Liver (tissue), 9 donors: ENCODE measurements around the gene GMFB. TPM values are rescaled to one million over a fixed set of nuclear protein-coding genes. Genes with fewer than 3 reads are reported as not detected.

Source experiments
- DNase-seq: peaks from one replicate; pipeline ENCODE4 v3.0.0-alpha.2; 2017; ENCODE audit warnings: low spot score
- H3K27ac ChIP-seq, 2 donors: one replicate each; pipeline ENCODE4 v1.7.0; 2013; ENCODE audit warnings: inconsistent platforms in 2 of 2, low read length in 2 of 2, control low read depth in 1 of 2, low read depth in 1 of 2, mild to moderate bottlenecking in 1 of 2
- H3K27me3 ChIP-seq, 4 donors: one replicate each; pipeline versions ENCODE4 v1.6.1 to v1.7.0; 2013; ENCODE audit warnings: low read length in 3 of 4, inconsistent platforms in 1 of 4, mild to moderate bottlenecking in 1 of 4, moderate library complexity in 1 of 4; ENCODE audit not compliant: control insufficient read depth in 4 of 4, insufficient read depth in 4 of 4
- H3K36me3 ChIP-seq, 4 donors: one replicate each; pipeline versions ENCODE4 v1.6.1 to v1.7.0; 2013; ENCODE audit warnings: low read length in 3 of 4, mild to moderate bottlenecking in 3 of 4, low read depth in 1 of 4, moderate library complexity in 1 of 4; ENCODE audit not compliant: control insufficient read depth in 4 of 4, insufficient read depth in 3 of 4
- H3K4me1 ChIP-seq, 4 donors: one replicate each; pipeline versions ENCODE4 v1.6.1 to v1.7.0; 2013; ENCODE audit warnings: low read length in 3 of 4, mild to moderate bottlenecking in 3 of 4, moderate library complexity in 1 of 4; ENCODE audit not compliant: control insufficient read depth in 4 of 4, insufficient read depth in 4 of 4
- H3K4me3 ChIP-seq, 3 donors: one replicate each; pipeline versions ENCODE4 v1.6.1 to v1.7.0; 2013; ENCODE audit warnings: low read length in 3 of 3, control low read depth in 1 of 3, low read depth in 1 of 3, mild to moderate bottlenecking in 1 of 3
- H3K9ac ChIP-seq, 2 donors: one replicate each; pipeline ENCODE4 v1.7.0; 2013; ENCODE audit warnings: low read length in 2 of 2, mild to moderate bottlenecking in 2 of 2, moderate library complexity in 2 of 2, control low read depth in 1 of 2, low read depth in 1 of 2
- H3K9me3 ChIP-seq, 4 donors: one replicate each; pipeline versions ENCODE4 v1.6.1 to v1.7.0; 2013; ENCODE audit warnings: low read length in 3 of 4; ENCODE audit not compliant: control insufficient read depth in 4 of 4
- CTCF ChIP-seq: fragments of 150-350 bp; IDR thresholded peaks from 2 replicates; pipeline ENCODE4 v1.5.1; 2017; ENCODE audit warnings: improper control_type of control experiment, low read depth, low read length; ENCODE audit not compliant: missing input control
- FOXA2 ChIP-seq: IDR thresholded peaks from 2 replicates; pipeline ENCODE4 v1.6.1; 2016; ENCODE audit warnings: antibody characterized with exemption
- GABPA ChIP-seq, 2 donors: IDR thresholded peaks in 1 of 2; conservative IDR thresholded peaks in 1 of 2; 2 replicates each; pipeline ENCODE4 v1.6.1; 2016; ENCODE audit warnings: antibody characterized with exemption in 2 of 2, mild to moderate bottlenecking in 1 of 2, moderate library complexity in 1 of 2
- HNF4A ChIP-seq, 2 donors: conservative IDR thresholded peaks; 2 replicates each; pipeline ENCODE4 v1.6.1; 2016; ENCODE audit warnings: antibody characterized with exemption in 2 of 2, mild to moderate bottlenecking in 2 of 2
- JUND ChIP-seq, 2 donors: IDR thresholded peaks; 2 replicates each; pipeline ENCODE4 v1.6.1; 2016; ENCODE audit warnings: antibody characterized with exemption in 2 of 2
- REST ChIP-seq: IDR thresholded peaks from 2 replicates; pipeline ENCODE4 v1.6.1; 2016; ENCODE audit warnings: antibody characterized with exemption, mild to moderate bottlenecking
- RXRA ChIP-seq, 2 donors: IDR thresholded peaks; 2 replicates each; pipeline ENCODE4 v1.6.1; 2017 to 2018; ENCODE audit warnings: antibody characterized with exemption in 2 of 2, mild to moderate bottlenecking in 1 of 2
- SP1 ChIP-seq: IDR thresholded peaks from 2 replicates; pipeline ENCODE4 v1.6.1; 2018; ENCODE audit warnings: antibody characterized with exemption, mild to moderate bottlenecking
- YY1 ChIP-seq: IDR thresholded peaks from 2 replicates; pipeline ENCODE4 v1.6.1; 2016; ENCODE audit warnings: antibody characterized with exemption, mild to moderate bottlenecking
- WGBS: extraction: QIAGEN DNeasy Blood & Tissue Kit; methylation state at CpG from one replicate; pipeline ENCODE4 v1.1.7; 2013; 5-methylcytosine and 5-hydroxymethylcytosine counted together
- polyA plus RNA-seq, 2 donors: library from polyadenylated mRNA; stranded (reverse) in 1 of 2; unstranded in 1 of 2; fragments of 200-250 nt in 1 of 2; fragments of >200 nt in 1 of 2; fragmentation: Nextera tagmentation in 1 of 2; extraction: Ambion mirVana in 1 of 2; gene quantifications; one replicate each; pipeline versions ENCODE4 v1.2.1 to v1.2.3, GENCODE V29; 2013 to 2015
- total RNA-seq, 2 donors: library from RNA; depleted of rRNA; stranded (reverse); fragments of >200 nt; gene quantifications; one replicate each; pipeline ENCODE4 v1.2.3, GENCODE V29; 2014
- TF ChIP-seq, protein P1 (sequence below): IDR thresholded peaks from 2 replicates; pipeline ENCODE4 v1.6.1; 2016; ENCODE audit warnings: antibody characterized with exemption
- donor health status: healthy.
- donor health status: healthy.
- donor health status: healthy.
- donor health status: healthy.
- donor health status: healthy.

Gene GMFB
- total and polyA plus RNA-seq, 4 donors = 13.3 to 26.3 (median 20.6) TPM

DNA sequence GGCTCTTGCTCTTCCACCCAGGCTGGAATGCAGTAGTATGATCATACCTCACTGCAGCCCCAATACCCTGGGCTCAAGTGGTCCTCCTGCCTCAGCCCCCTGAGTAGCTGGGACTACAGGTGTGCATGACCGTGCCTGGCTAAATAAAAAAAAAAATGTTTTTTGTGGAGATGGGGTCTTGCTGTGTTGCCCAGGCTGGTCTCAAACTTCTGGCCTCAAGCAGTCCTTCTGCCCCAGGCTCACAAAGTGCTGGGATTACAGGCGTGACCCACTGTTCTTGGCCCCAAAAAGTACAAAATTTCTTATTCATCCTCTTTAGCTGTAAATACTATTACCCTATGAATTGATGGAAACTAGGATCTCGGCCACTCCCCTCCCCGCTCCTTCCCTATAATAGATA, 35.6 kb upstream of the GMFB start:
- no peak overlapping the region for H3K27ac ChIP-seq
- TF ChIP-seq CTCF = no peak
- TF ChIP-seq YY1 = no peak
- no peak for TF ChIP-seq RXRA (IDR thresholded peaks at IDR 0.05)
- H3K4me1 ChIP-seq = peaks cover 0 to 4% (median 3%) of the 10 kb centered on the region in 4 donors
- no peaks in the 10 kb centered on the region for H3K27me3 ChIP-seq
- no peak for DNase-seq
- H3K4me3 ChIP-seq = no peak overlapping the region
- 98% methylated on average over 4 of the region's 4 CpGs for WGBS
- H3K9me3 ChIP-seq = no peaks in the 10 kb centered on the region
- peaks cover 0 to 6% (median 4%) of the 10 kb centered on the region in 4 donors for H3K36me3 ChIP-seq
- no peak overlapping the region for H3K9ac ChIP-seq

- DNase-seq = no peak
- TF ChIP-seq YY1 (no peak), CTCF (no peak), RXRA (IDR thresholded peaks at IDR 0.05) (no peak), JUND (IDR thresholded peaks at IDR 0.05) (no peak), REST (no peak), FOXA2 (no peak), GABPA (IDR thresholded peaks at IDR 0.05 in 1 of 2, conservative IDR thresholded peaks at IDR 0.05 in 1 of 2) (no peak), HNF4A (conservative IDR thresholded peaks at IDR 0.05) (no peak), SP1 (no peak)
- TF ChIP-seq, protein P1, sequence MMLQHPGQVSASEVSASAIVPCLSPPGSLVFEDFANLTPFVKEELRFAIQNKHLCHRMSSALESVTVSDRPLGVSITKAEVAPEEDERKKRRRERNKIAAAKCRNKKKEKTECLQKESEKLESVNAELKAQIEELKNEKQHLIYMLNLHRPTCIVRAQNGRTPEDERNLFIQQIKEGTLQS = no peak
- Histone ChIP-seq H3K4me3 (no peak overlapping the region), H3K27ac (no peak overlapping the region), H3K9ac (no peak overlapping the region), H3K36me3 (no peaks in the 10 kb centered on the region), H3K9me3 (no peaks in the 10 kb centered on the region), H3K27me3 (no peaks in the 10 kb centered on the region), H3K4me1 (no peaks in the 10 kb centered on the region)
- 100% methylated on average over 1 of the region's 1 CpG for WGBS
Measured at GRCh38 chr14:54516709-54517108, 27.9 kb upstream of the GMFB start.
